Measurements from ENCODE around the gene CRIM1.

CRIM1 gene

GRCh38 chr2:36421379-36421778, 65.8 kb downstream of the CRIM1 start:
- DNase-seq = no peak

DNA sequence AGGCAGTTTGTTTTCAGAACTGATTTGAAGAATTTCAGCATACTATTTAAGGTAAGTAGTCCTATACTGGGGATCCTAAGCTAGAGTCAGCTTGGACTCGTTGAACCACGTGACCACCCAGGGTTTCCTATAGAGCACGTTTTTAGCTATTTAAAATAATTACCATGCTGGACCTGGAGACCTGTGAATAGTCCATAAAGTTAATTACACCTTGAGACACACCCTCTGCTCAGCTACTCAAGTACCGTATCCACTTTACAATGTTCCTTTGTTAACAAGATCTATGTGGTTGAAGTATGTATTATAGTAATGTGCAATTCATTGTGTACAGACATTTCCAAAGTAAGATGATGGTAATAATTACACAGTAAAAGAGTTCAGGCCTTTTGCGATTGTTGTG, 67.6 kb downstream of the CRIM1 start:
- DNase-seq = no peak

GRCh38 chr2:36423619-36424120, 68.1 kb downstream of the CRIM1 start:
- DNase-seq = no peak

DNA sequence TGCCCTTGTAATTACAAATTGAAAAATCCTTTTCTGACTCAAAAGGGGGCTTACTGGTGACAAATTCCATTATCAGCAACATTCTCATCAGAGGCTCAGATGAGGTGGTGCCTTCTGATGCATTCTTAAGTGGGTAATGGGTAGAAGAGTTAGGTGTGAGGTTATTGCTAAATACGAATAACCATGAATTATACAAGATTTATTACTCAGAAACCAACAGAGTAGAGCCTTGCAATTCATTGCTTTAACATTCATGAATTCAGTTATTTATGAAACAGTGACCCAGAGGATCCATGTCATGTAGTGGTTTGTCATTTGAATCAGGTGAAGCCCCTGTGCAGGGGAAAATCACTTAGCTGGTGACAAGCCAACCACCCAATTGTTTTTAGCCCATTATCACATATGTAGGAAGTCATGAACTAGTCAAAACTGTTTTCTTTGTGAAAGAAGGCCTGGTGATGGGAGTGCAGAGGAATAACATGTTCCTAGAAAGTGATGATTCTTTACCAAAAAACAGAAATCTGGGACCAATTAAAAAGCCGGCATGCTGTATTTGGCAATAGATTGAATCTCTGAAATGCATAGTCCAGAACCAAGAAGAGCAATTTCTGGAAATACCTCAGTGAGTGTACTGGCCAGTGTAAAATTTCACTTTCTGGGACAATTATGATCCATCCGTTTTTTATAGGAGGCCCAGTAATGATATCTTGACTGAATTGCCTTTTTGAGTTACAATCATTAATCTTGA, 70.2 kb downstream of the CRIM1 start:
- no peak for DNase-seq

DNA sequence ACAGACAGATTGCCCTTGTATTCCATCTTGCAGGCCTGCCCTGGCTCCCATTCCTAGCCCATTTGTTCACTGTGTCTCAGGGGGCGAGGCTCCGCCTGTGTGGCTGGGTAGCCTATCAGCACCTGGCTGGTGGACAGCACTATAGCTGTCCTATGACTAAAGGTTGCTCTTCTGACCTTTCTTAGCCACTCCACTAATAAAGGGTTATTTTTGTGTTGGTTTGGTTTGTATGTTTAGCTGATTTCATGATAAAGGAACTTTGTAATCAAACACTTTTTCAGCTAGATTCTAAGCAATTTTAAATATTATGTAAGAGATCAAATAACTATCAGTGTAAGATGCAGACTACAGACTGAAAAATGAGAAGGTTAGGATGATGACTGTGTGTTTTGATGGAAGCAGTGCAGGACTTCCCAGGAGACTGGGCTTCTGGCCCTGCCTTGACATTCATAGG, 72.2 kb downstream of the CRIM1 start:
- DNase-seq = no peak

GRCh38 chr2:36430549-36430948, 75.0 kb downstream of the CRIM1 start:
- DNase-seq = no peak

GRCh38 chr2:36432479-36432878, 76.9 kb downstream of the CRIM1 start:
- no peak for DNase-seq

DNA sequence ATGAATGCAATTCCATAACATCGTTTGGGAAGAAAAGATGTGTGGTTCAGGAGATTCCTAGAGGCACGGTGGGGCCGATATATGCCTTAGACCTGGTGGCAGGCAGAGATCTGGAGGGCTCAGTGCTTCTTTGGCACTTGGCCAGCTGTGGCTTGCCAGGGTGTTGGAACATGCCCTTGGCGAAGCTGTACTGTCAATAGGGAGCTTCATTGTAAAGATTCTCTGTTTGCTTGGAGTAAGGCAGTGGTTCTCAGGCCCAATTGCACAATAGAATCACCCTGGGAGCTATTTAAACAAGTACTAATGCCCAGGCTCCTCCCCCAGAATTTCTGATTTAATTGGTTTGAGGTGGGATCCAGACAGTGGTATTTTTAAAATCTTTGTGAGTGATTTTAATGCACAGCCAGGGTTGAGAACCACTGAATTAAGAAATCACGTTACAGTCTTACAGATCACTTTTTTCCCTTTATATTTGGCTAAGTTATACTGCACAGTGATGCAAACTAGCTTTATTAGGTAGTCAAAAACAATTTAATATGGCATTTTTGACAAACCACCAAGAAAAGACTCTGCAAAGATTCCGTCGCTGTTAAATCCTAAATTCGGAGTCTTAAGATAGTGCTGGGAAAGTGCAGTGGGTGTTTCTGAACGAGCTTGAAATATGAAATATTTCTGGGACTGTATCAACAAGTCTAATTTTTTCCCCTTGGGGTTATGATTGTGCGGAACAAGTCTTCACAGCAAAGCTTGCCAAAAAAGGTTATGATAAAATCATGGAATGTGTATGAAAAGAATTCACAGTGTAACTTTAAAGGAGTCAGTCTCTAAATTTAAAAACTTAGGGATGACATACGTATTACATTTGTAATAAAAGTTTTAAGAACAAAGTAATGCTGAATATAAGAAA, 78.0 kb downstream of the CRIM1 start:
- peak in 8 of 56 donors; percentile 6 to 75 (median 16) for DNase-seq

GRCh38 chr2:36438449-36438977, 82.9 kb downstream of the CRIM1 start:
- no peak for DNase-seq

- DNase-seq = no peak
Measured at GRCh38 chr2:36439084-36439483, 83.5 kb downstream of the CRIM1 start.

DNA sequence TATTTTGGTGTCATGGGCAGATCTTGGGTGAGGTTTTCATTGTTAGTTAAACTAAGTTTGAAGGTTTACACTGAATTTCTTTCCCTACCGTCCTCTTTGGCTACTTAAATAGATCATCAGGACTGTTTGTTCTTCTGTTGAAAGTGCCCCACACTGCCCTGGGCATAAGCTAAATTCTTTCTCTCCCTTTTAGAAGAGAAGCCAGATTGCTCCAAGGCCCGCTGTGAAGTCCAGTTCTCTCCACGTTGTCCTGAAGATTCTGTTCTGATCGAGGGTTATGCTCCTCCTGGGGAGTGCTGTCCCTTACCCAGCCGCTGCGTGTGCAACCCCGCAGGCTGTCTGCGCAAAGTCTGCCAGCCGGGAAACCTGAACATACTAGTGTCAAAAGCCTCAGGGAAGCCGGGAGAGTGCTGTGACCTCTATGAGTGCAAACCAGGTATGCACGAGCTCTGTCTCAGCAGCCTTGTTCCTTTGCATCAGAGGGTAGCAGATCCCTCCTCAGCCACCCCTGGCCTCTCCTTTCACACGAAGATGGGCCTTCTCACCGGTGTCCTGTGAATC, 85.6 kb downstream of the CRIM1 start:
- DNase-seq = no peak

DNA sequence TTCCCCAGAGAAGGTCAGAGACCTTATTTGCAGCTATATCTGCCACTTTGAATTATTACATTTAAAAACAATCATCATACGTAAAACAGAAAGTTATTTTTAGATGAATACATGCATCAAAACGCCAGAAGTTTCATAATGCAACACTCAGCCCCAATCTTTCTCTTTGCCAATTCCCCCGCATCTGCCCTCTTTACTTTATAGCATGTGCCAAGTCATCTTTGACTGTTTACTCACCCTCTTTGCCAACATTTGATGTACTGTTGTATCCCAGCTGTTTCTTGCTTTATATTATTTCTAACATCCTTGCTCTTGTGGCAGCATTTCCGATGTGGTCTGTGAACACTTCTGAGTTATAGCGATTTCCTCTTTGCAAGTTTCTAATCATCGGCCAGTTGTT, 86.2 kb downstream of the CRIM1 start:
- DNase-seq = no peak

GRCh38 chr2:36444216-36444936, 88.8 kb downstream of the CRIM1 start:
- DNase-seq = peak in 2 of 56 donors; percentile 2 to 11

GRCh38 chr2:36445185-36445866, 89.7 kb downstream of the CRIM1 start:
- no peak for DNase-seq

DNA sequence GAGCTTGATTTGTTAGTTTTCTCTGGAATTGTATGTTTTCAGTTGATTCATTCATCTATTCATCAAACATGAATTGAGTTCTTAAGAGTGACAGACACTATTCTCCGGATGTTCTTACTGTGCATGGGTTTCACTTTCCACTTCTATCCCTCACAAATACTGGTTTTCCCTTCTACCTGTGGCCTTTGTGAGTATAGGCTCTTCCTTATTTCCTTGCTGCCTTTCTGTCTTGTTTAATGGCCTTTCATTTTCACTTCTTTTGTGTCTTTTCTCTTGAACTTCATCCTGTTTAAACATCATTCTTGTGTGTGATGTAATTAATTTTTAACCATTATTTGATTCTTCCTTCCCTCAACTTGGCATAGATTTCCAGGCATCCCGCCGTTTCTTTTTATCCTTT, 90.7 kb downstream of the CRIM1 start:
- DNase-seq = no peak

DNA sequence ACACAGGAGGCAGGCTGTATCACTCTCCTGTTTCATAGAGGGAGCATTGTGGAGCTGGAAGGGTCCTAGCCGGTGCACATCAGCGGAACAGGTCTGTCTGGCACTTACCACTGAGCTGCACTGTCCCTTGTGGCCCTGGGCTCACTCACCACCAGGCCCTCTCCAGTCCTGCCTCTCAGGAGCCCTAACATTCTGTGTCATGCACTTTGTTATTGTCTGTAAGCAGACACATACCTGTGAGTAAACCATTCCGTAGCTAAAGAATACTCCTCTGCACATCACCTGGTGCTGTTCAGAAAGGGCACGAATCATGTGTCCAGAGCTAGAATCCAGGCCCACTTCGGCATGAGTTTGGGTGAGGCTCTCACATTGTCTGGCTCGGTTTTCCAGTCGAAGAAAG, 93.6 kb downstream of the CRIM1 start:
- no peak for DNase-seq

DNA sequence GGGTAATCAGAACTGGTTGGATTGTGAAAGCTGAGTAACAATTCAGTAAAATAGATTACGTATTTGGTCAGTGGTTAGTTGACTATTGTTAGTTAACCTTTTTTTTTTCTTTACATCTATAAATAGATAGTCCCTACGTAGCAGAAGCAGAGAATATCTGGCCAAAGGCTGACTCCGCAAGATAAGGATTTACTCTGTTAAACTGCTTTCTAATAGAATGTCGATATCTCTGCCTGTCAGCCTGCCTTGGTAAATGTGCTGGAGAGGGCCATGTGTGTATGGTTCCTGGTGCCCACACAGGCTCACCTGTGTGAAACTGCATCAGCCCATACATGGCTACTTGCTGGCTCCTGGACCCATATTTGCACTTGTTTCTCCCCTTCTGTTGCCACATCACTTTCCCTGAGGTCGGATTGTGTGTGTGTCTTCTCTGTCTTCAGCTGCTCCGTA, 94.4 kb downstream of the CRIM1 start:
- no peak for DNase-seq

DNA sequence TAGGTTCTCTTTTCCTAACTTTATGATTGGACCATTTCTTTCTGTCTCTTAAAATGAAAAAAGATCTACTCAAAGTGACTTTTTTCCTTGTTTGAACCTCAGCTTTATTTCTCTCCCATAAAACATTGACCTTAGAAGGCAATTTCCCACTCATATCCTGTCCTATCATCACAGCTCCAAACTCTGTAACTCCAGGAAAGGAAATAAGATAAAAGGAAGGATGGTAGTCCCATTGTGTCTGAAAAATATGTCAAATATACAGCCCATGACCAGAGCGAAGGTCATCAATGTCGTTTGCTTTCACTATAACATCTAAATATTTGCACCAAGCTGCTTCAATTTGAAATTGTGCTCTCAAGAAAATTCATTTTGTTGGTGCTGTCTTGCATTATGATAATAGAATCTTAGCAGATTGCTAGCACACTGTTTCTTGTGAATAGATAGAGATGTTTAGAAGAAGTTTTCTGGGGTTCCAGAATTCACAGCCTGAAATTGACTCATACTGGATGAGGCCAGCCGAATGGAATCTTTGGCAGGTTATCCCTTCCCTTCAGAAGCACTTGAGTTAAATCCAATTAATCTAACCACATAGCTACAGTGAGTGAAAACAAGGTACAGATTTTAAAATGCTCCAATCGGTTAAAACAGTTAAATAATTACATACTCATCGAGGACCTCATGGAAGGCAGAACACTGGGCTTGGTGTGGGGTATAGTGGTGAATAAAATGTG, 95.1 kb downstream of the CRIM1 start:
- DNase-seq = no peak

- no peak for DNase-seq
Measured at GRCh38 chr2:36451512-36451911, 95.9 kb downstream of the CRIM1 start.

DNA sequence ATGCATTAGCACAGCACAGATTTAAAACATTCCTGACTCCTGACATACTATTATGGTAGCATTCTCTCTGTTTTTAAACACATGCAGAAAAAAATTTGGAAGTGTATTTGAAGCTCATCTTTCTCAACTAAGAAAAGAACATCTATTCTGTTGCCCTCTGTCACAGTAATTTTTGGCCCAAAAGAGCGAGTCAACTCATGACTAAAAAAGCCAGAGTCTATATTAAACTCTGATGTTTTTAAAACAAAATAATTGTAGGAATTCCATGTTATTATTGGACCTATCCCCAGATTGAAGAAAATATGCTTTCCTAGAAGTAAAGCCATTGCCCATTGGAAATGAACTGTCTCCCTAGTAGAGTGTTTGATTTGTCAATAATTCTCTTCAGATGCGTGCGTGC, 96.7 kb downstream of the CRIM1 start:
- DNase-seq = no peak
